ENCODE measurements around the gene ZNF438. TPM values are rescaled to one million over a fixed set of nuclear protein-coding genes. Genes with fewer than 3 reads are reported as not detected.
"Not testable (repeated sequence)": the region's sequence is repeated elsewhere in the genome, so short reads cannot be mapped to it uniquely, and the experiment has no call there.

Gene ZNF438
- total and polyA plus RNA-seq, 2 of the 4 experiments (the other 2 are of a cell fraction), result 1.8 to 2.9 TPM

- DNase-seq; H3K27me3 ChIP-seq (ENCODE audit: control insufficient read depth, insufficient read depth, low read length); H3K14ac ChIP-seq (replicated peaks; ENCODE audit: low read depth, low read length); H3K36me3 ChIP-seq (ENCODE audit: control insufficient read depth, insufficient read depth, low read length); H2AK5ac ChIP-seq (ENCODE audit: low read depth, low read length); H3K79me1 ChIP-seq (ENCODE audit: low read depth in 1 of 2, low read length in 2 of 2); H3K23ac ChIP-seq (ENCODE audit: low read depth, low read length); H4K8ac ChIP-seq (ENCODE audit: low read depth in 2 of 2, low read length in 2 of 2); POLR2A ChIA-PET (ENCODE audit: unreplicated experiment); BruUV-seq (replicated peaks); H3K56ac ChIP-seq (ENCODE audit: extremely low read depth, insufficient read depth, low read length); H2BK5ac ChIP-seq (ENCODE audit: low read depth, low read length, poor library complexity, severe bottlenecking); H3K9me3 ChIP-seq (ENCODE audit: control insufficient read depth, insufficient read depth, low read length); H3K4me2 ChIP-seq (ENCODE audit: low read depth, low read length); dilution Hi-C loops (cut with HindIII; ENCODE audit: low sequenced_read_pairs, unreplicated experiment); H2AK9ac ChIP-seq (replicated peaks; ENCODE audit: low read depth, low read length, poor library complexity); in situ Hi-C loops (cut with MboI; ENCODE audit: low sequenced_read_pairs); CTCF ChIA-PET; H3K4me3 ChIP-seq (ENCODE audit: insufficient read depth, low read depth, low read length); H2BK15ac ChIP-seq (ENCODE audit: low read depth, low read length); H4K91ac ChIP-seq (ENCODE audit: insufficient read depth, low read depth, low read length); intact Hi-C loops (cut with micrococcal nuclease); H2BK20ac ChIP-seq (ENCODE audit: low read depth, low read length); H3K4me1 ChIP-seq (ENCODE audit: control insufficient read depth, insufficient read depth, low read length); H4K5ac ChIP-seq (ENCODE audit: low read depth, low read length); H3K4ac ChIP-seq (ENCODE audit: low read depth, low read length); H2AFZ ChIP-seq (replicated peaks; ENCODE audit: low read length, poor library complexity); H4K20me1 ChIP-seq (ENCODE audit: insufficient read depth, low read length); H3K9me1 ChIP-seq (ENCODE audit: insufficient read depth, low read length); ATAC-seq (ENCODE audit: low read depth); H3K18ac ChIP-seq (ENCODE audit: low read depth, low read length); H3K27ac ChIP-seq (ENCODE audit: insufficient read depth, low read length); H2BK120ac ChIP-seq (ENCODE audit: low read depth, low read length); H3K9ac ChIP-seq (ENCODE audit: low read depth, low read length): not testable (repeated sequence)
- 96% methylated on average over 6 of the region's 10 CpGs; no CpG with 5 or more reads in 1 of the 2 experiments for WGBS, 2 experiments (ENCODE audit: extremely low coverage in 2 of 2, insufficient read length in 1 of 2)
Measured at GRCh38 chr10:30929311-30929729, 102.3 kb downstream of the ZNF438 start.
